SK-N-MC (cell line): ENCODE data around the gene LRRC17.

Experiments
- DNase-seq: peaks from one replicate; pipeline ENCODE4 v3.0.0-alpha.2; 2011; ENCODE audit warnings: low read depth, low spot score
- H3K27ac ChIP-seq: fragments of 200-600 bp; sonication (generic); 2 replicates; pipeline ENCODE4 v1.5.1; 2016; ENCODE audit warnings: mixed run types
- H3K36me3 ChIP-seq: fragments of 200-600 bp; sonication (generic); 2 replicates; pipeline ENCODE4 v1.6.1; 2017; ENCODE audit warnings: antibody characterized with exemption, low read length, mixed read lengths; ENCODE audit not compliant: insufficient read depth
- H3K4me3 ChIP-seq: fragments of 200-600 bp; sonication (generic); 2 replicates; pipeline ENCODE4 v1.5.1; 2016
- H3K9ac ChIP-seq: fragments of 200-600 bp; sonication (generic); 2 replicates; pipeline ENCODE4 v1.8.0; 2017; ENCODE audit warnings: mixed run types, mixed read lengths; ENCODE audit not compliant: insufficient read length
- H3K9me3 ChIP-seq: fragments of 200-600 bp; sonication (generic); 2 replicates; pipeline ENCODE4 v1.6.1; 2017; ENCODE audit warnings: low read depth, mild to moderate bottlenecking, antibody characterized with exemption, low read length, moderate library complexity, mixed read lengths
- EZH2 ChIP-seq: fragments of 200-600 bp; sonication (generic); IDR thresholded peaks from one replicate; pipeline ENCODE4 v1.6.1; 2017; ENCODE audit warnings: antibody characterized with exemption
- FOXP2 ChIP-seq: optimal IDR thresholded peaks from 2 replicates; pipeline ENCODE3; 2011; ENCODE audit warnings: mild to moderate bottlenecking, moderate library complexity; ENCODE audit not compliant: insufficient read depth; ENCODE audit errors: extremely low read length, control extremely low read depth
- POLR2AphosphoS5 ChIP-seq: IDR thresholded peaks from 2 replicates; pipeline ENCODE4 v1.6.1; 2012; ENCODE audit warnings: mild to moderate bottlenecking, low read depth, low read length, borderline replicate concordance

The LRRC17 gene

GRCh38 chr7:102875700-102876295 is 37.0 kb upstream of the LRRC17 start:
- H3K27ac ChIP-seq: no peak overlapping the region
- no peaks in the 10 kb centered on the region for H3K36me3 ChIP-seq

GRCh38 chr7:102883098-102883860 is 29.5 kb upstream of the LRRC17 start:
- H3K27ac ChIP-seq: no peak overlapping the region
- H3K36me3 ChIP-seq: no peaks in the 10 kb centered on the region
- no peak for DNase-seq

More at GRCh38 chr7:102875700-102876295, 37.0 kb upstream of the LRRC17 start:
- H3K4me3 ChIP-seq: no peak overlapping the region
- no peak overlapping the region for H3K9ac ChIP-seq
- no peaks in the 10 kb centered on the region for H3K9me3 ChIP-seq
- no peak for TF ChIP-seq FOXP2
- TF ChIP-seq EZH2: no peak
- no peak for TF ChIP-seq POLR2AphosphoS5
- DNase-seq: no peak

GRCh38 chr7:102888561-102889233 is 24.1 kb upstream of the LRRC17 start:
- Histone ChIP-seq H3K4me3 (no peak overlapping the region), H3K9me3 (peaks cover 6% of the 10 kb centered on the region; the same call in 1 of the 2 replicates), H3K27ac (no peak overlapping the region), H3K36me3 (no peaks in the 10 kb centered on the region), H3K9ac (no peak overlapping the region)
- DNase-seq: no peak
- no peak for TF ChIP-seq FOXP2
- TF ChIP-seq EZH2: no peak
- TF ChIP-seq POLR2AphosphoS5: no peak

More at GRCh38 chr7:102883098-102883860, 29.5 kb upstream of the LRRC17 start:
- H3K9ac ChIP-seq: no peak overlapping the region
- TF ChIP-seq POLR2AphosphoS5 (no peak), EZH2 (no peak), FOXP2 (no peak)
- no peak overlapping the region for H3K4me3 ChIP-seq
- H3K9me3 ChIP-seq: peaks cover 6% of the 10 kb centered on the region; the same call in 1 of the 2 replicates

GRCh38 chr7:102889851-102890250 is 22.9 kb upstream of the LRRC17 start:
- DNase-seq: no peak
- no peak overlapping the region for H3K4me3 ChIP-seq
- TF ChIP-seq POLR2AphosphoS5 (no peak), FOXP2 (no peak), EZH2 (no peak)
- no peak overlapping the region for H3K27ac ChIP-seq
- H3K36me3 ChIP-seq: no peaks in the 10 kb centered on the region
- H3K9me3 ChIP-seq: peaks cover 6% of the 10 kb centered on the region; the same call in 1 of the 2 replicates
- no peak overlapping the region for H3K9ac ChIP-seq

- Histone ChIP-seq H3K4me3 (no peak overlapping the region), H3K36me3 (no peaks in the 10 kb centered on the region), H3K27ac (no peak overlapping the region), H3K9ac (no peak overlapping the region), H3K9me3 (peaks cover 6% of the 10 kb centered on the region; the same call in 1 of the 2 replicates)
- no peak for DNase-seq
- TF ChIP-seq POLR2AphosphoS5: no peak
- no peak for TF ChIP-seq EZH2
- TF ChIP-seq FOXP2: no peak
Observed at GRCh38 chr7:102890292-102890970, 22.4 kb upstream of the LRRC17 start.

GRCh38 chr7:102890971-102891692 is 21.7 kb upstream of the LRRC17 start:
- Histone ChIP-seq H3K27ac (no peak overlapping the region), H3K36me3 (no peaks in the 10 kb centered on the region), H3K9ac (no peak overlapping the region), H3K9me3 (peaks cover under 1% of the 10 kb centered on the region; the same call in 1 of the 2 replicates), H3K4me3 (no peak overlapping the region)
- TF ChIP-seq FOXP2: no peak
- TF ChIP-seq EZH2: no peak
- no peak for TF ChIP-seq POLR2AphosphoS5
- DNase-seq: no peak

GRCh38 chr7:102891693-102892261 is 21.0 kb upstream of the LRRC17 start:
- TF ChIP-seq EZH2: no peak
- no peak for TF ChIP-seq FOXP2
- TF ChIP-seq POLR2AphosphoS5: no peak
- Histone ChIP-seq H3K9ac (no peak overlapping the region), H3K36me3 (no peaks in the 10 kb centered on the region), H3K9me3 (no peaks in the 10 kb centered on the region), H3K27ac (peak overlapping the region; percentile 2; the same call in 1 of the 2 replicates), H3K4me3 (peak overlapping the region; percentile 19; the same call in 1 of the 2 replicates)
- no peak for DNase-seq
